ENCODE measurements around the gene TSHZ2.

DNA sequence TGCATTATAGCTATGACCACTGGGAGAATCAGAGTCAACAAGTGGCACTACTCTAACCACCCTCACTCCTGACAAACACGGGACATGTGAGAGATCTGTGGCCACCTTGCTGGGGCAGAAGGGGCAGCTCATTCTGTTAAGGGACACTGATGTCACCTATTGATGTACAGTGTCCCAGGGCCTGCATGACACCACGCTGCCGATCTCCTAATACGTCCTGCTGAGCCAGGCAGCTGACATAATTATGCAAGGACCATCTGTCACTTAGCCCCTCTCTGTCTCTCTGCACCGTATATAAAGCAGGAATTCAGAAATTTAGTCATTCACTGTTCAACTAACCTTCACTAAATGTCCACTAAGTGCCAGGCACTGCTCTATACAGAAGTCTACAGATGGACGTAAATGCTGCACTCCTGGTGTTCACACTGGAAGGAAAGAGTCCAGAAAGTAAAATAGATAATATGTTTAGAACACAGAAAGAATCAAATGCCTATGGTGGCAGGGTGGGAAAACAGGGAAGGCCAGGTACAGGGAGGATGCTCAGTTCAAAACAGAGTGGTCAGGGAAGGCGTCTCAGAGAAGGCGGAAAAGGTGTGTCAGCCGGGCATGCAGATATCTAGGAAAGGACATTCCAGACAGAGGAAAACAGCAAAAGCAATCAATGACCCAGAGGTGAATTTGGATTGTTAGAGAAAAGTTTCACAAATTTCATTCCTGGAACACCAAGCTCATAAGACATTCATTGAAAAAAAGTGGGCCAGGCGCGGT is 447.7 kb downstream of the TSHZ2 start:
- TF ChIP-seq CTCF (IDR thresholded peaks at IDR 0.05; ENCODE audit: poor library complexity, severe bottlenecking), result no peak
- TF ChIP-seq EZH2 (IDR thresholded peaks at IDR 0.05; ENCODE audit: borderline replicate concordance, insufficient read depth, low read length, poor library complexity, severe bottlenecking), result no peak
